Measurements from ENCODE around the gene PPP2R5A.

The PPP2R5A gene

DNA sequence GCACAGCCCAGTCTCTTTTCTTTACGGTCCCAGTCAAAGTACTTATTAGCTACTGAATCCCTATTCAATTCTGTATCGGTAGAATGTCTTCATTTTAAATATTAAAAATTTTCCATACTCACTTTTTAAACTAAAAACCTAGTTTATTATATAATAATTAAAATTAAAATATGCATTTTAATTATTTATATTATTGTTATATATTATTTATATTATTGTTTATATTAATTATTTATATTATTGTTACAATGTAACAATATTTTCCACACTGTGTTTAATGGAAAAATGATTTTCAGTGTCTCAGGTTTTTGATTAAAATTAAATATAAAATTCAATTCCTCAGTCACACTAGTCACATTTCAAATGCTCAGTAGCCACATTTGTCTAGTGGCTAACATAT lies 18.2 kb upstream of the PPP2R5A start:
- DNase-seq (ENCODE audit: low read depth) = no peak
- H3K4me3 ChIP-seq (ENCODE audit: low read depth, low read length) = no peak overlapping the region
- TF ChIP-seq, protein P1, sequence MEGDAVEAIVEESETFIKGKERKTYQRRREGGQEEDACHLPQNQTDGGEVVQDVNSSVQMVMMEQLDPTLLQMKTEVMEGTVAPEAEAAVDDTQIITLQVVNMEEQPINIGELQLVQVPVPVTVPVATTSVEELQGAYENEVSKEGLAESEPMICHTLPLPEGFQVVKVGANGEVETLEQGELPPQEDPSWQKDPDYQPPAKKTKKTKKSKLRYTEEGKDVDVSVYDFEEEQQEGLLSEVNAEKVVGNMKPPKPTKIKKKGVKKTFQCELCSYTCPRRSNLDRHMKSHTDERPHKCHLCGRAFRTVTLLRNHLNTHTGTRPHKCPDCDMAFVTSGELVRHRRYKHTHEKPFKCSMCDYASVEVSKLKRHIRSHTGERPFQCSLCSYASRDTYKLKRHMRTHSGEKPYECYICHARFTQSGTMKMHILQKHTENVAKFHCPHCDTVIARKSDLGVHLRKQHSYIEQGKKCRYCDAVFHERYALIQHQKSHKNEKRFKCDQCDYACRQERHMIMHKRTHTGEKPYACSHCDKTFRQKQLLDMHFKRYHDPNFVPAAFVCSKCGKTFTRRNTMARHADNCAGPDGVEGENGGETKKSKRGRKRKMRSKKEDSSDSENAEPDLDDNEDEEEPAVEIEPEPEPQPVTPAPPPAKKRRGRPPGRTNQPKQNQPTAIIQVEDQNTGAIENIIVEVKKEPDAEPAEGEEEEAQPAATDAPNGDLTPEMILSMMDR (IDR thresholded peaks at IDR 0.05; ENCODE audit: control insufficient read depth, extremely low read depth, insufficient read depth) = no peak

DNA sequence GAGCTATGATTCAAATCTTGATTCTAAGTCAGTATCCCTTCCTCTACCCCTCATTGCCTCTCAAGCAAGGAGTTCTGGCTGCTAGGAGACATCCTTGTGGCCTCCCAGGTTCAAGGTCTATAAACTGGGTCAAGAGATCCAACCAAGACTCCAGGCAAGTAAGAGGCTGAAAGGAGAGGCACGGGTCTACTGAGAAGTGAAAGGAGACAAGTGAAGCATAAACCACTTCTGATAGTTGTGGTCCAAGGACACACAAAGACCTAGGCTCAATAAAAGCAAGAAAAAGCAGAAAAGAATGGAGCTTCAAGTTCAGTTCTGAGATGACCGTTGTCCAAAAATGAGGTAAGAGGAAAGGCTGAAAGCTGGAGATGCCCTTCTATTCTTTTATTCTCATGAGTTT lies 17.8 kb upstream of the PPP2R5A start:
- TF ChIP-seq, protein P1 (IDR thresholded peaks at IDR 0.05; ENCODE audit: control insufficient read depth, extremely low read depth, insufficient read depth) = no peak
- H3K4me3 ChIP-seq (ENCODE audit: low read depth, low read length) = no peak overlapping the region
- DNase-seq (ENCODE audit: low read depth) = no peak

DNA sequence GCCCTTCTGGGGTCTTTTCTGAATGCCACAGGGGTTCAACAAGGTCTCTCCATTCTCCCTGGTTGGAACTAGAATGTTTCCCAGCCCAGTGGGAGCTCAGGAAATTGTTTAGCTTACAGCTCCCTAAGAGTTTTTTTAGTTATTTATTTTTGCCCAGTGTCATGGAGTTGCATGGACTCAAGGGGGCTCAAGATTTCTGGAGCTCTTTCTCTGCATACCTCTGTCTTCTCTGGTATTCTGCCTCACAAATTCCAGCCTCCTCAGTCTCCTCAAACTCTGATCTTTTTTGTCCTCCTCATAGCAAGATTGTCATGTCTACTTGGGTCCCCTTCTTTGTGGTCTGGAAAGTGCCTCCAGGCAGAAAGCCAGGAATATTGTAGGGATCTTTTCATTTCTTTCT lies 15.9 kb upstream of the PPP2R5A start:
- TF ChIP-seq, protein P1 (IDR thresholded peaks at IDR 0.05; ENCODE audit: control insufficient read depth, extremely low read depth, insufficient read depth) = no peak
- no peak overlapping the region for H3K4me3 ChIP-seq (ENCODE audit: low read depth, low read length)
- no peak for DNase-seq (ENCODE audit: low read depth)

DNA sequence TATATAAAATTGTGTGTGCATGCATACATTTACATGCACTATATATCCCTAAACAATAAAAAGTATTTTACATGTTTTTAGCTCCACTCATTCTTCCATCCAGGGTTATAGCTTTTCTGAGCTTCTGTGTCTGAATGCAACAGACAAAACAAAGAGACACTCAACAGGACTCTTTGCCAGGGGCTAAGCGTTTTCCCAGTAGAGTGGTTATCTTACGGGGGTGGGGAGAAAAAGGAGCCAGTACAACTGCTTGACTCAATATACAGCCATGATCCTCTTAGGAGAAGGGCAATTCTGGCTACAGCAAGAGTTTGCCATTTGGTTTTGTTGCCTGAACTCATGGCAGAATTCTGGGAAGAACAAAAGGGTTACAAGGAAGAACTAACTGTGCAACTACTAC lies 14.6 kb upstream of the PPP2R5A start:
- H3K4me3 ChIP-seq (ENCODE audit: low read depth, low read length) = no peak overlapping the region
- DNase-seq (ENCODE audit: low read depth) = no peak
- TF ChIP-seq, protein P1 (IDR thresholded peaks at IDR 0.05; ENCODE audit: control insufficient read depth, extremely low read depth, insufficient read depth) = no peak

DNA sequence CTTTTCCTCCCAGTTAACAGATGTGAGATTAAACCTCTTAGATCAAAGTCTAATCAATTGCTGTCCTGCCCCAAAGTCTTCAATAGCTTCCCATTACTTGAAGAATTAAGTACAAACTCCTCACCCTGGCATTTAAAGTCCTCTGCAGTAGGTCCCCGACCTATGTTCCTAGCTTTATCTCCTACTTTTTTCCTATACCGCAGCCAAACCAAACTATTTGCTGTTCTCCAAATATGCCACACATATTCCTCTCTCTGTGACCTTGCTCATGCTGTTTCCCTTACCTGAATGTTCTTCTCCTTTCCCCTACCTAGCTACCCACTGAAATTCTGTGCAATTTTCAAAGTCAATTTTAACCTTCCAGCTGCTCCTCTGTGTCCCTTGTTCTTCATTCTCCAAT lies 14.0 kb upstream of the PPP2R5A start:
- TF ChIP-seq, protein P1 (IDR thresholded peaks at IDR 0.05; ENCODE audit: control insufficient read depth, extremely low read depth, insufficient read depth) = no peak
- no peak for DNase-seq (ENCODE audit: low read depth)
- H3K4me3 ChIP-seq (ENCODE audit: low read depth, low read length) = no peak overlapping the region

DNA sequence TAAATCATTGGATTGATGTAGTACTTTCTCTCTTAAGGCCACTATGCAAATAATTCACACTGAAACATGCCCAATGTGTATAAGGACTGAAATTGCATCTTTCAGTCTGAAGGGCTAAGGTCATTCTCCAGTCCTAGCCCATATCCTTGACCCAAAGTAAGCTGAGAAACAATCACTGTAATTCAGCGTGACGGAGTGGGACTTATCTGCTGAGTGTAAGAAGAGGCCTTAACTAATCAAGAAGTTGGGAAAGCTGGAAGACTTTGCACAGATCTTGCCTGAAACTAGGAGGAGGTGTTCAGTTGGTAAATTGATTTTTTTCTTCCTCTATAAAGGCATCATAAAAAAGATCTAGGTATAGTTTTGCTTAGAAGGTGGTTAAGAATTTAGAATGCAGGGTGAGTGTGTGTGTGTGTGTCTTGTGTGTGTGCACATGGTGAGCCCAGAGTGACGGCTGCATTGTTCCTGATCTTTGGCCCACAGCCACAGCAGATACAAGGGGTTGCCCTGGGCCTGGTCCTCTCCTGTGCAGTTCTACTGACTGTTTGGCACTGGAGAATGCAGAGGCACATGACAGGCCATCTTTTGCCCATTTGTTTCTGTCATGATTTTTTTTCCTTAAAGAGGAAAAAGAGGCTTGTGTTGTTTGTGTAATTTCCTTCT lies 13.3 kb upstream of the PPP2R5A start:
- no peak for DNase-seq (ENCODE audit: low read depth)
- H3K4me3 ChIP-seq (ENCODE audit: low read depth, low read length) = no peak overlapping the region
- TF ChIP-seq, protein P1 (IDR thresholded peaks at IDR 0.05; ENCODE audit: control insufficient read depth, extremely low read depth, insufficient read depth) = no peak

DNA sequence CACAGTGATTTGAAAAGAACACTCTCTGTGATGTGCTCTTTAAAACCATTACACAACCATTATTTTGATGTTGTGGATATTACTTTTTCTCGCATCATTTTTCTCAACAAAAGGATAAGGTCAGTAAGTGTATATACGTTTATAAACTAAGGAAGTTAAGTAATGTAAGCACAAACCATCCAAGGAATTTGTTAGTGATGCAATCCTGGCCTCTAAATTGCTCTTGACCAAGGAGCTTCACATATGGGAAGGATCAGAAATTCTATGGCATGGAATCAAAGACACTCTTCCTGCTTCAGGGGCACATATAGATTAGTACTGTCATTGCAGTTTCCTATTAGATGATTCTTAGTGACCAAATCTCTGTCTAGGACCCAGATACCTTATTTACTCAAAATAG lies 3.6 kb upstream of the PPP2R5A start:
- no peak for DNase-seq (ENCODE audit: low read depth)
- no peak overlapping the region for H3K4me3 ChIP-seq (ENCODE audit: low read depth, low read length)
- TF ChIP-seq, protein P1 (IDR thresholded peaks at IDR 0.05; ENCODE audit: control insufficient read depth, extremely low read depth, insufficient read depth) = no peak
